Trophoblast cell (in vitro differentiated cells and primary cell): ENCODE data around the gene RIPOR1.

Source experiments
- DNase-seq, 2 donors: peaks; one replicate each; pipeline ENCODE4 v3.0.0-alpha.2; 2016
- H2AFZ ChIP-seq: 2 replicates; pipeline ENCODE4 v1.6.1; 2013; ENCODE audit warnings: low read length, moderate library complexity, mild to moderate bottlenecking; ENCODE audit not compliant: insufficient read depth, poor library complexity
- H2AK5ac ChIP-seq: 2 replicates; pipeline ENCODE4 v1.6.1; 2013; ENCODE audit warnings: mild to moderate bottlenecking, low read length
- H2BK120ac ChIP-seq: 2 replicates; pipeline ENCODE4 v1.6.1; 2013; ENCODE audit warnings: low read length, mild to moderate bottlenecking, moderate library complexity; ENCODE audit not compliant: insufficient read depth, poor library complexity
- H2BK12ac ChIP-seq: 2 replicates; pipeline ENCODE4 v1.6.1; 2013; ENCODE audit warnings: mild to moderate bottlenecking, low read length, moderate library complexity
- H2BK5ac ChIP-seq: 2 replicates; pipeline ENCODE4 v1.6.1; 2013; ENCODE audit warnings: low read length, low read depth, moderate library complexity, mild to moderate bottlenecking; ENCODE audit not compliant: poor library complexity
- H3K14ac ChIP-seq: 2 replicates; pipeline ENCODE4 v1.6.1; 2013; ENCODE audit warnings: mild to moderate bottlenecking, low read length
- H3K18ac ChIP-seq: 2 replicates; pipeline ENCODE4 v1.6.1; 2013; ENCODE audit warnings: mild to moderate bottlenecking, low read length
- H3K23ac ChIP-seq: 2 replicates; pipeline ENCODE4 v1.6.1; 2013; ENCODE audit warnings: low read length
- H3K27ac ChIP-seq: 2 replicates; pipeline ENCODE4 v1.5.1; 2013; ENCODE audit warnings: low read depth, mild to moderate bottlenecking, inconsistent platforms, low read length, moderate library complexity
- H3K27me3 ChIP-seq: 2 replicates; pipeline ENCODE4 v1.6.1; 2013; ENCODE audit warnings: inconsistent platforms, mild to moderate bottlenecking, low read length, moderate library complexity; ENCODE audit not compliant: insufficient read depth
- H3K36me3 ChIP-seq, 2 experiments: 1 replicate in 1 of 2; 2 replicates in 1 of 2; pipeline ENCODE4 v1.6.1; 2013; ENCODE audit warnings: low read length in 2 of 2, mild to moderate bottlenecking in 2 of 2, moderate library complexity in 1 of 2; ENCODE audit not compliant: insufficient read depth in 2 of 2, control insufficient read depth in 1 of 2
- H3K4ac ChIP-seq: 2 replicates; pipeline ENCODE4 v1.6.1; 2013; ENCODE audit warnings: low read depth, mild to moderate bottlenecking, low read length, moderate library complexity
- H3K4me1 ChIP-seq, 2 experiments: 1 replicate in 1 of 2; 2 replicates in 1 of 2; pipeline ENCODE4 v1.6.1; 2013; ENCODE audit warnings: low read length in 2 of 2, mild to moderate bottlenecking in 2 of 2, moderate library complexity in 1 of 2; ENCODE audit not compliant: insufficient read depth in 2 of 2, control insufficient read depth in 1 of 2
- H3K4me2 ChIP-seq: 2 replicates; pipeline ENCODE4 v1.6.1; 2013; ENCODE audit warnings: inconsistent platforms, mild to moderate bottlenecking, low read length, moderate library complexity
- H3K4me3 ChIP-seq: 2 replicates; pipeline ENCODE4 v1.5.1; 2013; ENCODE audit warnings: mild to moderate bottlenecking, low read depth, low read length, inconsistent platforms
- H3K79me1 ChIP-seq: one replicate; pipeline ENCODE4 v1.6.1; 2013; ENCODE audit warnings: low read length
- H3K79me2 ChIP-seq: 2 replicates; pipeline ENCODE4 v1.6.1; 2013; ENCODE audit warnings: low read length, mild to moderate bottlenecking; ENCODE audit not compliant: control insufficient read depth, insufficient read depth, poor library complexity
- H3K9ac ChIP-seq: 2 replicates; pipeline ENCODE4 v1.6.1; 2013; ENCODE audit warnings: mild to moderate bottlenecking, low read length
- H3K9me3 ChIP-seq: 2 replicates; pipeline ENCODE4 v1.6.1; 2013; ENCODE audit warnings: low read depth, mild to moderate bottlenecking, control low read depth, inconsistent platforms, low read length; ENCODE audit not compliant: insufficient read depth
- H4K12ac ChIP-seq: 2 replicates; pipeline ENCODE4 v1.6.1; 2013; ENCODE audit warnings: low read depth, mild to moderate bottlenecking, low read length, moderate library complexity
- H4K8ac ChIP-seq: 2 replicates; pipeline ENCODE4 v1.6.1; 2013; ENCODE audit warnings: low read depth, mild to moderate bottlenecking, low read length, moderate library complexity
- H4K91ac ChIP-seq: one replicate; pipeline ENCODE4 v1.6.1; 2013; ENCODE audit warnings: low read depth, mild to moderate bottlenecking, low read length, moderate library complexity
- WGBS: extraction: QIAGEN DNeasy Blood & Tissue Kit; methylation state at CpG from one replicate; pipeline ENCODE4 v1.1.7; 2013; ENCODE audit warnings: missing lambda C conversion rate; ENCODE audit not compliant: insufficient read length, insufficient coverage; ENCODE audit errors: extremely low coverage; 5-methylcytosine and 5-hydroxymethylcytosine counted together

RIPOR1 gene

DNA sequence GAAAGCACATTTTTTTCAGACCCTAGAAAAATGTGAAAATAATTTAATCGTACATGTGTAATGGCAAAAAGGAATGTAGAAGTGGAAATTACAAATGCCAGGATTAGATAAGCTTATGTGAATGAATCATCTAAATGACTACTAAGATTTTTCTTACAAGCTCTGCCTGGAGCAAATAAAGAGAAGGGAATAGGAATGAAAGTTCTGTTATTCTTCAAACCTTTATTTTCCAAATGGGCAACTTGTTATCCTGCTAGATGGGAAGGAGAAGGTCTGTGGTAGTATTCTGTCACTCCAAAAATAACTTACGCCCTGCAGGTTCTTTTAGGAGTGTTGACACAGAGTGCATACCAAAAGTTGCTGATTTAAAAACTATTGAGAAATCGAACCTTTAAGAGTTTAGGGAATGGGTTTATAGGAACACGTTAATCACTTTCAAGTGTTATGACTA lies 43.4 kb downstream of the RIPOR1 start:
- Histone ChIP-seq H2AFZ (no peak overlapping the region), H2BK120ac (no peak overlapping the region), H3K79me2 (peaks cover 9% of the 10 kb centered on the region), H3K23ac (no peak overlapping the region), H2BK12ac (no peak overlapping the region), H4K8ac (no peak overlapping the region), H2AK5ac (no peak overlapping the region), H2BK5ac (no peak overlapping the region), H3K27ac (no peak overlapping the region), H3K36me3 (peaks cover 20 to 23% of the 10 kb centered on the region in 2 experiments), H3K4me2 (no peak overlapping the region), H3K9me3 (no peaks in the 10 kb centered on the region), H3K9ac (no peak overlapping the region), H3K27me3 (no peaks in the 10 kb centered on the region), H4K12ac (no peak overlapping the region), H3K4me1 (no peaks in the 10 kb centered on the region), H3K4ac (no peak overlapping the region), H3K4me3 (no peak overlapping the region), H3K79me1 (no peaks in the 10 kb centered on the region), H3K14ac (no peak overlapping the region), H3K18ac (no peak overlapping the region), H4K91ac (no peak overlapping the region)
- WGBS = no CpG with 5 or more reads among the region's 4 CpGs
- DNase-seq = peak in 1 of 2 donors; percentile 45

DNA sequence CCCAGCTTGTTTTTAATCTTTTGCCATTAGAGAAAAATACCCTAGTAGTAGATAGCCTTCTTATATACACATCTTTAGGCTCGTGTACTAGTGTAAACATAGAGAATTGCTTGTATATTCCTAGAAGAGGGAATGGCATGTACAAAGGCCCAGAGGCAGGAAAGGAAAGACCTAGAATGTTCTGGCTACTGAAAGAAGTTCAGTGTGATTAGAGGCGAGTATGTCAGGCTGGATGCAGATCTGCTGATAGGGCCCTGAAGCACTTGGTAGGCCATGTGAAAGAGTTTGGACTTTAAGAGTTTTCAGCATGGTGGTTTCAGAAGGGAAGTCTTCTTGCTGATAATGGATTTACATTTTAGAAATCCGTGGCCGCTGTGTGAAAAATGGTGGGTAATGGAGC lies 51.1 kb downstream of the RIPOR1 start:
- peak overlapping the region; percentile 47 for H3K4ac ChIP-seq
- H3K27ac ChIP-seq = no peak overlapping the region
- H3K4me3 ChIP-seq = no peak overlapping the region
- H2BK120ac ChIP-seq = no peak overlapping the region
- no peaks in the 10 kb centered on the region for H3K9me3 ChIP-seq
- H3K14ac ChIP-seq = no peak overlapping the region
- WGBS = no CpG with 5 or more reads among the region's 4 CpGs
- H3K27me3 ChIP-seq = no peaks in the 10 kb centered on the region
- H2BK12ac ChIP-seq = no peak overlapping the region
- no peak overlapping the region for H2AK5ac ChIP-seq
- peaks cover 16 to 19% of the 10 kb centered on the region in 2 experiments for H3K36me3 ChIP-seq
- H3K23ac ChIP-seq = no peak overlapping the region
- no peaks in the 10 kb centered on the region for H3K4me1 ChIP-seq
- H3K79me2 ChIP-seq = peaks cover 3% of the 10 kb centered on the region
- no peaks in the 10 kb centered on the region for H3K79me1 ChIP-seq
- no peak overlapping the region for H4K12ac ChIP-seq
- H3K9ac ChIP-seq = no peak overlapping the region
- no peak overlapping the region for H4K91ac ChIP-seq
- no peak for DNase-seq
- H3K18ac ChIP-seq = no peak overlapping the region
- no peak overlapping the region for H3K4me2 ChIP-seq
- no peak overlapping the region for H2BK5ac ChIP-seq
- no peak overlapping the region for H2AFZ ChIP-seq
- H4K8ac ChIP-seq = no peak overlapping the region

DNA sequence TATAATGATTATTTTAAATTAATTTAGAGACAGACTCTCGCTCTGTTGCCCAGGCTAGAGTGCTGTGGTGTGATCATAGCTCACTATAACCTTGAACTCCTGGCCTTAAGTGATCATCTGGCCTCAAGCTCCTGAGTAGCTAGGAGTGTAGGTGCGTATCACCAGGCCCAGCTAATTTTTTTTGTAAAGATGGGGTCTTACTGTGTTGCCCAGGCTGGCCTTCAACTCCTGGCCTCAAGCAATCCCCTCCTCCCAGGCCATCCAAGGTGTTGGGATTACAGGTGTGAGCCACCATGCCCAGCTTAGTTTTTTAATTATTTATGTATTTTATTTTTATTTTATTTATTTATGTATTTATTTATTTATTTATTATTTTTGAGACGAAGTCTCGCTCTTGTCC lies 51.6 kb downstream of the RIPOR1 start:
- no peaks in the 10 kb centered on the region for H3K9me3 ChIP-seq
- H2BK12ac ChIP-seq = no peak overlapping the region
- no peak overlapping the region for H2BK5ac ChIP-seq
- H2AK5ac ChIP-seq = no peak overlapping the region
- no peak overlapping the region for H4K12ac ChIP-seq
- no peak overlapping the region for H2BK120ac ChIP-seq
- H4K91ac ChIP-seq = no peak overlapping the region
- H3K36me3 ChIP-seq = peaks cover 11 to 14% of the 10 kb centered on the region in 2 experiments
- H3K4me3 ChIP-seq = no peak overlapping the region
- H3K27ac ChIP-seq = no peak overlapping the region
- H3K79me2 ChIP-seq = peaks cover under 1% of the 10 kb centered on the region
- no peak overlapping the region for H3K23ac ChIP-seq
- no peaks in the 10 kb centered on the region for H3K79me1 ChIP-seq
- no peaks in the 10 kb centered on the region for H3K27me3 ChIP-seq
- no CpG with 5 or more reads among the region's 4 CpGs for WGBS
- no peaks in the 10 kb centered on the region for H3K4me1 ChIP-seq
- no peak overlapping the region for H3K9ac ChIP-seq
- no peak overlapping the region for H2AFZ ChIP-seq
- H3K4me2 ChIP-seq = no peak overlapping the region
- H4K8ac ChIP-seq = no peak overlapping the region
- no peak overlapping the region for H3K14ac ChIP-seq
- H3K4ac ChIP-seq = peak overlapping the region; percentile 40
- H3K18ac ChIP-seq = no peak overlapping the region
- no peak for DNase-seq

DNA sequence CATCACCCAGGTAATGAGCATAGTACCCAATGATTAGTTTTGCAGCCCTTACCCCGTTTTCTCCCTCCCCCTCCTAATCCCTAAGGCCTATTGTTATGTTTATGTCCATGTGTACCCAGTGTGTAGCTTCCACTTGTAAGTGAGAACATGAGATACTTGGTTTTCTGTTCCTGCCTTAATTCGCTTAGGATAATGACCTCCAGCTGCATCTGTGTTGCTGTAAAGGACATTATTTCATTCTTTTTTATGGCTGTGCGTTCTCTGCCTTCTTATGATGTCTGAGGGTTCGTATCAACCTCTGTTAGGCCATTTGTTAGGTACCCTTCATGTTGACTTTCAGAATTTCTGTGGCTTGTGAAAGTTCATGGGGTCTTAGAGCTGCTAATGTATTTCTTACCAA lies 64.7 kb downstream of the RIPOR1 start:
- H3K79me2 ChIP-seq = no peaks in the 10 kb centered on the region
- H3K4me2 ChIP-seq = no peak overlapping the region
- H3K4me1 ChIP-seq = peaks cover 0 to 5% of the 10 kb centered on the region in 2 experiments
- no peak for DNase-seq
- H2AK5ac ChIP-seq = no peak overlapping the region
- no peak overlapping the region for H3K9ac ChIP-seq
- WGBS = no CpG with 5 or more reads among the region's 4 CpGs
- H4K91ac ChIP-seq = no peak overlapping the region
- no peak overlapping the region for H3K27ac ChIP-seq
- peaks cover 7% of the 10 kb centered on the region in 2 experiments for H3K36me3 ChIP-seq
- H3K79me1 ChIP-seq = no peaks in the 10 kb centered on the region
- no peak overlapping the region for H3K4me3 ChIP-seq
- H3K14ac ChIP-seq = no peak overlapping the region
- H3K27me3 ChIP-seq = no peaks in the 10 kb centered on the region
- no peak overlapping the region for H2AFZ ChIP-seq
- H2BK12ac ChIP-seq = no peak overlapping the region
- no peak overlapping the region for H3K18ac ChIP-seq
- H2BK5ac ChIP-seq = no peak overlapping the region
- H2BK120ac ChIP-seq = no peak overlapping the region
- peak overlapping the region; percentile 62 for H3K4ac ChIP-seq
- H3K23ac ChIP-seq = no peak overlapping the region
- no peaks in the 10 kb centered on the region for H3K9me3 ChIP-seq
- no peak overlapping the region for H4K8ac ChIP-seq
- no peak overlapping the region for H4K12ac ChIP-seq
